Mesothelial cell of epicardium (in vitro differentiated cells): Measurements from ENCODE around the gene DPP3. TPM values are rescaled to one million over a fixed set of nuclear protein-coding genes. Genes with fewer than 3 reads are reported as not detected.
"Not testable (repeated sequence)": the region's sequence is repeated elsewhere in the genome, so short reads cannot be mapped to it uniquely, and the experiment has no call there.

Source experiments
- DNase-seq, 2 experiments: peaks; one replicate each; pipeline ENCODE4 v3.0.0; 2021; ENCODE audit warnings: low spot score in 2 of 2; ENCODE audit not compliant: unreplicated experiment in 2 of 2
- H3K27ac Mint-ChIP-seq: 2 replicates; pipeline ENCODE4 v1.8.0; 2021; ENCODE audit warnings: mixed read lengths
- H3K27me3 Mint-ChIP-seq: 2 replicates; pipeline ENCODE4 v1.8.0; 2021; ENCODE audit warnings: low read depth, mixed read lengths
- H3K36me3 Mint-ChIP-seq: 2 replicates; pipeline ENCODE4 v1.8.0; 2021; ENCODE audit warnings: mixed read lengths
- H3K4me1 Mint-ChIP-seq: 2 replicates; pipeline ENCODE4 v1.8.0; 2021; ENCODE audit warnings: mixed read lengths
- H3K4me3 Mint-ChIP-seq: 2 replicates; pipeline ENCODE4 v1.8.0; 2021; ENCODE audit warnings: mild to moderate bottlenecking, moderate library complexity, mixed read lengths
- H3K9me3 Mint-ChIP-seq: 2 replicates; pipeline ENCODE4 v1.8.0; 2021; ENCODE audit warnings: mixed read lengths
- CTCF ChIP-seq: fragments of 200-600 bp; sonication (generic); IDR thresholded peaks from one replicate; pipeline ENCODE4 v1.5.0; 2021; ENCODE audit warnings: antibody characterized with exemption; ENCODE audit not compliant: unreplicated experiment
- total RNA-seq: library from RNA; stranded (reverse); gene quantifications from 3 replicates; pipeline ENCODE4 v1.2.1, GENCODE V29; 2021

DPP3 gene
- total RNA-seq, 1 donor from 2014 or later = 42.9 TPM

GRCh38 chr11:66459138-66459778 is 21.0 kb upstream of the DPP3 start:
- no peak for DNase-seq
- no peak overlapping the region for H3K27ac Mint-ChIP-seq
- H3K4me3 Mint-ChIP-seq = no peak overlapping the region
- TF ChIP-seq CTCF = no peak
- peaks cover 7% of the 10 kb centered on the region for H3K4me1 Mint-ChIP-seq
- no peaks in the 10 kb centered on the region for H3K36me3 Mint-ChIP-seq
- H3K9me3 Mint-ChIP-seq = peaks cover 13% of the 10 kb centered on the region
- H3K27me3 Mint-ChIP-seq = peaks cover 2% of the 10 kb centered on the region

- no peaks in the 10 kb centered on the region for H3K27me3 Mint-ChIP-seq
- H3K36me3 Mint-ChIP-seq = no peaks in the 10 kb centered on the region
- no peak overlapping the region for H3K27ac Mint-ChIP-seq
- no peak for DNase-seq
- no peaks in the 10 kb centered on the region for H3K4me1 Mint-ChIP-seq
- H3K9me3 Mint-ChIP-seq = peaks cover 13% of the 10 kb centered on the region
- H3K4me3 Mint-ChIP-seq = no peak overlapping the region
- no peak for TF ChIP-seq CTCF
Observed at GRCh38 chr11:66462010-66462409, 18.2 kb upstream of the DPP3 start.

GRCh38 chr11:66462911-66463310 is 17.3 kb upstream of the DPP3 start:
- TF ChIP-seq CTCF = no peak
- H3K4me1 Mint-ChIP-seq = peaks cover 3% of the 10 kb centered on the region
- no peaks in the 10 kb centered on the region for H3K36me3 Mint-ChIP-seq
- peaks cover 13% of the 10 kb centered on the region for H3K9me3 Mint-ChIP-seq
- no peak overlapping the region for H3K27ac Mint-ChIP-seq
- H3K4me3 Mint-ChIP-seq = no peak overlapping the region
- no peaks in the 10 kb centered on the region for H3K27me3 Mint-ChIP-seq
- no peak for DNase-seq

GRCh38 chr11:66464116-66464515 is 16.1 kb upstream of the DPP3 start:
- not testable (repeated sequence) for H3K4me3 Mint-ChIP-seq, H3K27ac Mint-ChIP-seq, H3K27me3 Mint-ChIP-seq, H3K4me1 Mint-ChIP-seq, DNase-seq, H3K36me3 Mint-ChIP-seq
- H3K9me3 Mint-ChIP-seq = peaks cover 13% of the 10 kb centered on the region

- H3K4me1 Mint-ChIP-seq = peaks cover 6% of the 10 kb centered on the region
- DNase-seq = no peak
- no peak for TF ChIP-seq CTCF
- no peaks in the 10 kb centered on the region for H3K36me3 Mint-ChIP-seq
- no peak overlapping the region for H3K4me3 Mint-ChIP-seq
- H3K27me3 Mint-ChIP-seq = no peaks in the 10 kb centered on the region
- peaks cover 13% of the 10 kb centered on the region for H3K9me3 Mint-ChIP-seq
- H3K27ac Mint-ChIP-seq = peak overlapping the region; percentile 59
Observed at GRCh38 chr11:66464916-66465315, 15.3 kb upstream of the DPP3 start.

GRCh38 chr11:66465373-66466224 is 14.6 kb upstream of the DPP3 start:
- peaks cover 6% of the 10 kb centered on the region for H3K4me1 Mint-ChIP-seq
- peaks cover 13% of the 10 kb centered on the region for H3K9me3 Mint-ChIP-seq
- TF ChIP-seq CTCF = no peak
- peak overlapping the region; percentile 87 for H3K4me3 Mint-ChIP-seq
- H3K36me3 Mint-ChIP-seq = no peaks in the 10 kb centered on the region
- DNase-seq = no peak
- H3K27me3 Mint-ChIP-seq = no peaks in the 10 kb centered on the region
- H3K27ac Mint-ChIP-seq = peak overlapping the region; percentile 82
